Cardiac muscle cell (in vitro differentiated cells and primary cell): Measurements from ENCODE around the gene PIK3R1. TPM values are rescaled to one million over a fixed set of nuclear protein-coding genes. Genes with fewer than 3 reads are reported as not detected.

Experiments
- DNase-seq, 2 donors: peaks; one replicate each; pipeline versions ENCODE4 v3.0.0 to v3.0.0-alpha.2; 2010 to 2017; ENCODE audit warnings: low read depth in 1 of 2, low spot score in 1 of 2
- H3K27ac ChIP-seq: fragments of 200-600 bp; sonication (generic); 2 replicates; pipeline ENCODE4 v1.5.1; 2016
- H3K27me3 ChIP-seq: fragments of 200-600 bp; sonication (generic); 2 replicates; pipeline ENCODE4 v1.6.0; 2016; ENCODE audit warnings: control low read depth
- H3K36me3 ChIP-seq: fragments of 200-600 bp; sonication (generic); 2 replicates; pipeline ENCODE4 v1.5.1; 2016; ENCODE audit warnings: control low read depth
- H3K4me1 ChIP-seq: fragments of 200-600 bp; sonication (generic); 2 replicates; pipeline ENCODE4 v1.8.1; 2017; ENCODE audit warnings: low read depth, mild to moderate bottlenecking, mixed run types
- H3K4me3 ChIP-seq: fragments of 200-600 bp; sonication (generic); 2 replicates; pipeline ENCODE4 v1.5.1; 2016; ENCODE audit warnings: mild to moderate bottlenecking
- H3K9me3 ChIP-seq: fragments of 200-600 bp; sonication (generic); 2 replicates; pipeline ENCODE4 v1.5.1; 2017; ENCODE audit warnings: low read depth, mild to moderate bottlenecking, control low read depth
- CTCF ChIP-seq: IDR thresholded peaks from 2 replicates; pipeline ENCODE4 v1.5.1; 2012; ENCODE audit warnings: low read depth, mild to moderate bottlenecking, low read length
- polyA plus RNA-seq: library from polyadenylated mRNA; unstranded; fragments of >200 nt; fragmentation: Nextera tagmentation; extraction: Ambion mirVana; gene quantifications from 2 replicates; pipeline ENCODE4 v1.2.1, GENCODE V29; 2016
- total RNA-seq: library from RNA; depleted of rRNA; stranded (reverse); fragments of >200 nt; gene quantifications from 2 replicates; pipeline ENCODE4 v1.2.3, GENCODE V29; 2016

The PIK3R1 gene
- total and polyA plus RNA-seq, 2 experiments from 2014 or later, result 15.1 to 17.5 TPM

GRCh38 chr5:68347536-68347935, 132.0 kb downstream of the PIK3R1 start:
- H3K9me3 ChIP-seq, result no peaks in the 10 kb centered on the region
- no peak overlapping the region for H3K4me3 ChIP-seq
- no peaks in the 10 kb centered on the region for H3K4me1 ChIP-seq
- DNase-seq, result no peak
- H3K27ac ChIP-seq, result no peak overlapping the region
- H3K36me3 ChIP-seq, result no peaks in the 10 kb centered on the region
- H3K27me3 ChIP-seq, result no peaks in the 10 kb centered on the region
- no peak for TF ChIP-seq CTCF

- Histone ChIP-seq H3K36me3 (no peaks in the 10 kb centered on the region), H3K9me3 (no peaks in the 10 kb centered on the region), H3K4me1 (no peaks in the 10 kb centered on the region), H3K27ac (no peak overlapping the region), H3K4me3 (no peak overlapping the region), H3K27me3 (no peaks in the 10 kb centered on the region)
- no peak for DNase-seq
- no peak for TF ChIP-seq CTCF
Observed at GRCh38 chr5:68348447-68349222, 133.1 kb downstream of the PIK3R1 start.

GRCh38 chr5:68350176-68350575, 134.6 kb downstream of the PIK3R1 start:
- DNase-seq, result no peak
- Histone ChIP-seq H3K27ac (no peak overlapping the region), H3K4me1 (no peaks in the 10 kb centered on the region), H3K4me3 (no peak overlapping the region), H3K9me3 (no peaks in the 10 kb centered on the region), H3K27me3 (no peaks in the 10 kb centered on the region), H3K36me3 (no peaks in the 10 kb centered on the region)
- TF ChIP-seq CTCF, result no peak
